ENCODE measurements around the gene PALD1. TPM values are rescaled to one million over a fixed set of nuclear protein-coding genes. Genes with fewer than 3 reads are reported as not detected.
A peak's percentile ranks its signal among the peaks of the same experiment; 100 is the strongest.

PALD1 gene
- total and polyA plus RNA-seq, 2 experiments from 2014 or later: 5.7 to 19.1 TPM

DNA sequence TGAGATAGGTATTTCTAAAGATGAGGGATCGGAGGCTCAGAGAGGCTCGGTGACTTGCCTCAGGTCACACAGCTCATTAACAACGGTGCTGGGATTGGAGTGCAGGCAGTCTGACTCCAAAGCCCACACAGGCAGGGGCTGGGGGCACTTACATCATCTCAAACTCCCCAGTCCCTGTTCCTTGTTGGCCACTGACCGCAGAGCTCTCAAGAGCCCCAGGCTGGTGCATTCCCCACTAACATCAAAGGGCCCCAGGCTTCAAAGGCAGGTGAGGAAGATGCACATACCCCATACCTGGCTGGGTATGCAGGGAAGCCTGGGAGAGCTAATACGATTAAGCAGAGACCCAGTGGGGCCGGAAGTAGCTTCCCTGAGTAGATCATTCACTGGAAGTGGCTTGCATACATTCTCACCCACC is 23.3 kb upstream of the PALD1 start:
- H3K27ac ChIP-seq: no peak overlapping the region
- DNase-seq (ENCODE audit: low read depth in 1 of 2, low spot score in 1 of 2): no peak
- H3K4me3 ChIP-seq: no peak overlapping the region
- H3K36me3 ChIP-seq: no peaks in the 10 kb centered on the region
- no peaks in the 10 kb centered on the region for H3K9me3 ChIP-seq (ENCODE audit: low read depth)
- H3K27me3 ChIP-seq: peaks cover 59% of the 10 kb centered on the region
- H3K4me1 ChIP-seq (ENCODE audit: low read depth): peaks cover 5% of the 10 kb centered on the region
- TF ChIP-seq, protein P1, sequence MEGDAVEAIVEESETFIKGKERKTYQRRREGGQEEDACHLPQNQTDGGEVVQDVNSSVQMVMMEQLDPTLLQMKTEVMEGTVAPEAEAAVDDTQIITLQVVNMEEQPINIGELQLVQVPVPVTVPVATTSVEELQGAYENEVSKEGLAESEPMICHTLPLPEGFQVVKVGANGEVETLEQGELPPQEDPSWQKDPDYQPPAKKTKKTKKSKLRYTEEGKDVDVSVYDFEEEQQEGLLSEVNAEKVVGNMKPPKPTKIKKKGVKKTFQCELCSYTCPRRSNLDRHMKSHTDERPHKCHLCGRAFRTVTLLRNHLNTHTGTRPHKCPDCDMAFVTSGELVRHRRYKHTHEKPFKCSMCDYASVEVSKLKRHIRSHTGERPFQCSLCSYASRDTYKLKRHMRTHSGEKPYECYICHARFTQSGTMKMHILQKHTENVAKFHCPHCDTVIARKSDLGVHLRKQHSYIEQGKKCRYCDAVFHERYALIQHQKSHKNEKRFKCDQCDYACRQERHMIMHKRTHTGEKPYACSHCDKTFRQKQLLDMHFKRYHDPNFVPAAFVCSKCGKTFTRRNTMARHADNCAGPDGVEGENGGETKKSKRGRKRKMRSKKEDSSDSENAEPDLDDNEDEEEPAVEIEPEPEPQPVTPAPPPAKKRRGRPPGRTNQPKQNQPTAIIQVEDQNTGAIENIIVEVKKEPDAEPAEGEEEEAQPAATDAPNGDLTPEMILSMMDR (IDR thresholded peaks at IDR 0.05; ENCODE audit: low read depth, low read length): no peak

DNA sequence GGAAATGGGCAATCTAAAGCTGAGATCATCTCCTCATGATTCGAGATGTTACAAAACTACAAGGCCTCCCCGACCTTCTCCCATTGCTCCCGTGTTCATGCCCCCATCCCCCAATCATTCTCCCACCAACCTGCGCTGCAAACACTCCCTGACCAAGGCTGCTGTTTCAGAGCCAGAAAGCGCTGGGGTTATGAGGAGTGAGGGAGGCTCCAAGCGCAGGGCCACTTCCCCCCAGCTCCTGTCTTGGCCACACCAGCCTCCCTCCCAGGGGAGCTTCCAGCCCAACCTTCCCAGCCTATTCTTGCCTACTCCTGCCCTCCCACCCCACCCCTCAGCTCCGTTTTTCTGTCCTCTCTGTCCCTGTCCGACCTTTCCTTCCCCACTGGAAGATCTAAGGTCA is 22.4 kb upstream of the PALD1 start:
- no peaks in the 10 kb centered on the region for H3K9me3 ChIP-seq (ENCODE audit: low read depth)
- peaks cover 5% of the 10 kb centered on the region for H3K4me1 ChIP-seq (ENCODE audit: low read depth)
- TF ChIP-seq, protein P1 (IDR thresholded peaks at IDR 0.05; ENCODE audit: low read depth, low read length): no peak
- H3K27ac ChIP-seq: no peak overlapping the region
- H3K36me3 ChIP-seq: no peaks in the 10 kb centered on the region
- peaks cover 59% of the 10 kb centered on the region for H3K27me3 ChIP-seq
- no peak overlapping the region for H3K4me3 ChIP-seq
- DNase-seq (ENCODE audit: low read depth in 1 of 2, low spot score in 1 of 2): no peak

DNA sequence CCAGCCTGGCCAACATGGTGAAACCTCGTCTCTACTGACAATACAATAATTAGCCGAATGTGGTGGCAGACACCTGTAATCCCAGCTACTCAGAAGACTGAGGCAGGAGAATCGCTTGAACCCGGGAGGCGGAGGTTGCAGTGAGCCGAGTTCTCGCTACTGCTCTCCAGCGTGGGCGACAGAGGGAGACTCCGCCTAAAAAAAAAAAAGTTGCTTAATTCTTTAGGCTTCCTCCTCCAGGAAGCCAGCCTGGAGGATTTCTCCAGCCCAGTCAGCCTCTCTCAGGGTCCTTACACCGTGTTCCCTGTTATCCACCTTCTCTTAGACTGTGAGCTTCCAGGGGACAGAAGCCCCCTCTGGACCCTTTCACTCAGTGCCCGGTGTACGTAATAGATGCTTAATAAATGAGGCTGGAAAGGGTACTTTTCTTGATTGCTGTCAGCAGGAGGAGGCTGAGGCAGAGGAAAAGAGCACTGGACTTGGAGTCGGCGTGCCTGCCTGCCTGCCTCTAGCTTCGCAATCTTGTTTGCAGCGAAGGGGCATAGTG is 20.7 kb upstream of the PALD1 start:
- TF ChIP-seq, protein P1 (IDR thresholded peaks at IDR 0.05; ENCODE audit: low read depth, low read length): no peak
- H3K4me1 ChIP-seq (ENCODE audit: low read depth): peaks cover 5% of the 10 kb centered on the region
- no peak overlapping the region for H3K27ac ChIP-seq
- peaks cover 59% of the 10 kb centered on the region for H3K27me3 ChIP-seq
- peak overlapping the region; percentile 15 for H3K4me3 ChIP-seq
- no peak for DNase-seq (ENCODE audit: low read depth in 1 of 2, low spot score in 1 of 2)
- no peaks in the 10 kb centered on the region for H3K36me3 ChIP-seq
- H3K9me3 ChIP-seq (ENCODE audit: low read depth): no peaks in the 10 kb centered on the region

DNA sequence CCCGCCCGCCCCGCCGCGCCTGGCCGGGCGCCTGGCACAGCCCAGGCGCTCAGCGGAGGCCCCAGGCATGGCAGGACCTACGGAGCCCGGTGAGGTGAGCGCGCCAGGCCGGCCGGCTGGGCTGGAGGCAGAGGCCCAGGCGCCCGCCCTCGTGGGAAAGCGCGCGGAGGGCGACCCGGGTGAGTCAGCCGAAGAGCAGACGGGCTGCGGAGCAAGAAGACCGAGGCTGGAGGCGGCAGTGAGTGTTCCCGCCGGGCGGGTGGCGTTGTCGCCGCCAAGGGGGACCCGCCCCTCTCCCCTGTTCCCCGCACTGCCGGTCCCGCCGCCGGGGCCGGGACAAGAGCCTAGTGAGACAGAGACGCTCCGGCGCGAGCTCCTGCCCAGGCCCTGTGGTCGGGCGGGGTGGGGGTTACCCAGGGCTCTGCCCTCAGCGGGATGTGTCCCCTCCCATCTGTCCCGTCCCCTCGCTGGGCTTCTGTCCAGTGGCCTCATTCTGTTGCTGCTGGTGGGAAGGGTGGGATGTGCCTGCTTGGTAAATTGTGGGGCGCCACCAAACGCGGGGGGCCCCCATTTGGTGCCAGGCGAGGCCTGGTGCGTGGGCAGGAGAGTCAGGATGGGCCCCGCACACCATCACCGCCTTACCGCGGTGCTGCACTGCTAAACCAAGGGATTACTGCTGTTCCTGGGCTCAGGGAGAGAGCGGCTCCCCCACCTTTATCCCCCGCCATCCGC is 20.1 kb upstream of the PALD1 start:
- Histone ChIP-seq H3K27ac (no peak overlapping the region), H3K4me3 (peak overlapping the region; percentile 15), H3K4me1 (ENCODE audit: low read depth) (peaks cover 5% of the 10 kb centered on the region), H3K9me3 (ENCODE audit: low read depth) (no peaks in the 10 kb centered on the region), H3K36me3 (no peaks in the 10 kb centered on the region), H3K27me3 (peaks cover 59% of the 10 kb centered on the region)
- DNase-seq (ENCODE audit: low read depth in 1 of 2, low spot score in 1 of 2): peak; percentile 68 to 75
- TF ChIP-seq, protein P1 (IDR thresholded peaks at IDR 0.05; ENCODE audit: low read depth, low read length): no peak

DNA sequence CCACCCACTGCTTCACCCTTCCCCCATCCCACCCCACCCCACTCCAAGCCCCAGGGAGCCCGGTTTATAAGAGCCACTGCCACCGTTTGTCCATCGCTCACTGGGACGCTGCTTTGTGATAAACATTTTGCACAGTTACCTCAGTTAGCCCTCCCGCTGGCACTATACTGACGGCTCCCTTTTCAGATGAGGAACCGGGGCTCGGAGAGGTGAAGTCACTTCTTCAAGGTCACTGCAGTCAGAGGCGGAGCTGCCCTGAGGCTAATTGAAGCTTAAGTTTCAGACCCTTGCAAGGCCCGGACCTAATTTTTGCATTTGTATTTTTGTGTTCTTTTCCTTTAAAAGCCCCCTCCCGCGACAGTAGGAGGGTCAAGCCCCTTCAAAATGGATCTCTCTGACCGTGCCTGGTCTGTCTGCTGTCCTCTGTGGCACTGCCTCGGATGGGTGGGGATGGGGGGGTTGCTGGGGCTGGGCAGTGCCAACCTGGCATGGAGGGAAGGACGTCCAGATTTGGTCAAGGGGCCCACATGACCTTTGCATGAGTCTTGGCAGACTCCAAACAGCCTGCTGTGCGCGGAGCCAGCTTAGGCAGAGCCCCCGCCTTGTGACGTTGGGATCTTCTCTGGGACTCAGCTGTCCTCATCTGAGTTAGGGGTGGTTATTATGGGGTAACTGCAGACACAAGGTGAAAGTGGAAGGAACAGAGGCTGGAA is 19.4 kb upstream of the PALD1 start:
- Histone ChIP-seq H3K9me3 (ENCODE audit: low read depth) (no peaks in the 10 kb centered on the region), H3K4me1 (ENCODE audit: low read depth) (peaks cover 5% of the 10 kb centered on the region), H3K4me3 (no peak overlapping the region), H3K27ac (no peak overlapping the region), H3K36me3 (no peaks in the 10 kb centered on the region), H3K27me3 (peaks cover 59% of the 10 kb centered on the region)
- TF ChIP-seq, protein P1 (IDR thresholded peaks at IDR 0.05; ENCODE audit: low read depth, low read length): no peak
- DNase-seq (ENCODE audit: low read depth in 1 of 2, low spot score in 1 of 2): peak in 1 of 2 donors; percentile 36
